ENCODE data around the gene CEMP1. TPM values are rescaled to one million over a fixed set of nuclear protein-coding genes. Genes with fewer than 3 reads are reported as not detected.
"Not testable (repeated sequence)": the region's sequence is repeated elsewhere in the genome, so short reads cannot be mapped to it uniquely, and the experiment has no call there.

CEMP1 gene
- total RNA-seq, 1 experiment from 2014 or later: not detected

DNA sequence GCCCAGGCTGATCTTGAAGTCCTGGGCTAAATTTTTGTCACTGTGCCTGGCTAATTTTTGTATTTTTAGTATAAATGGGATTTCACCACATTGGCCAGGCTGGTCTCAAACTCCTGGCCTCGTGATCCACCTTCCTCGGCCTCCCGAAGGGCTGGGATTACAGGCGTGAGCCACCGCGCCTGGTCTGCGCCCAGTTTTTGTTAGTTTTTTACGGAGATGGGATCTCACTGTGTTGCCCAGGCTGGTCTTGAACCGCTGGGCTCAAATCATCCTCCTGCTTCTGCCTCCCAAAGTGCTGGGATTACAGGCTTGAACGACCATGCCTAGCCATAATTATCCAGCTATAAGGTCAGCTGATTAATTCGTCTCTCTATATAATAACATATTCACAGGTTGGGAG, 2.7 kb upstream of the CEMP1 start:
- Histone ChIP-seq H3K23me2 (ENCODE audit: insufficient read length, low read depth, low read length, poor library complexity, severe bottlenecking) (peaks cover 10% of the 10 kb centered on the region), H2BK20ac (ENCODE audit: low read depth, low read length, poor library complexity, severe bottlenecking) (no peak overlapping the region), H2BK120ac (ENCODE audit: low read depth, low read length, poor library complexity, severe bottlenecking) (no peak overlapping the region), H3K4me2 (ENCODE audit: insufficient read depth, insufficient read length, low read length) (no peak overlapping the region), H4K8ac (replicated peaks; ENCODE audit: insufficient read length, low read depth, low read length) (no peak overlapping the region), H3K9ac (ENCODE audit: extremely low read depth, insufficient read length, low read length) (no peak overlapping the region), H2BK5ac (ENCODE audit: insufficient read length, low read length) (no peak overlapping the region), H3K79me1 (ENCODE audit: insufficient read depth, low read depth, low read length, poor library complexity, severe bottlenecking) (no peaks in the 10 kb centered on the region), H3K14ac (ENCODE audit: insufficient read depth, low read length) (no peak overlapping the region), H2BK15ac (ENCODE audit: low read depth, low read length) (no peak overlapping the region), H3K56ac (ENCODE audit: insufficient read length, low read depth, low read length) (no peak overlapping the region), H3K79me2 (ENCODE audit: insufficient read depth, low read length) (no peaks in the 10 kb centered on the region; the same call in 1 of the 2 replicates), H4K20me1 (ENCODE audit: control insufficient read depth, insufficient read depth, insufficient read length) (no peaks in the 10 kb centered on the region), H3K9me3 (ENCODE audit: control insufficient read depth, low read depth, low read length) (no peaks in the 10 kb centered on the region), H3T11ph (ENCODE audit: low read length) (no peak overlapping the region), H3K4ac (ENCODE audit: low read depth, low read length) (no peak overlapping the region), H4K91ac (ENCODE audit: insufficient read length, low read depth, low read length) (no peak overlapping the region), H2BK12ac (ENCODE audit: insufficient read length, low read depth, low read length) (no peak overlapping the region), H3K23ac (ENCODE audit: insufficient read length, low read depth, low read length) (no peak overlapping the region), H3K27me3 (ENCODE audit: insufficient read depth, low read length) (no peaks in the 10 kb centered on the region), H4K5ac (ENCODE audit: insufficient read length, low read depth, low read length) (no peak overlapping the region), H2AK5ac (ENCODE audit: insufficient read length, low read length) (no peak overlapping the region), H3K4me1 (ENCODE audit: insufficient read depth, low read length) (no peaks in the 10 kb centered on the region; the same call in 1 of the 2 replicates), H3K27ac (ENCODE audit: insufficient read length, low read depth, low read length) (no peak overlapping the region), H2AFZ (ENCODE audit: low read length) (no peak overlapping the region), H3K18ac (ENCODE audit: insufficient read length, low read depth, low read length) (no peak overlapping the region)
- peaks cover 7 to 18% of the 10 kb centered on the region in 2 experiments for H3K4me1 Mint-ChIP-seq
- H3K36me3 Mint-ChIP-seq (ENCODE audit: insufficient read depth in 1 of 3, low read depth in 3 of 3): peaks cover 0 to 11% (median 2%) of the 10 kb centered on the region in 3 experiments; a peak in 3 of 7 replicates
- no peak for DNase-seq
- TF ChIP-seq, protein P1, sequence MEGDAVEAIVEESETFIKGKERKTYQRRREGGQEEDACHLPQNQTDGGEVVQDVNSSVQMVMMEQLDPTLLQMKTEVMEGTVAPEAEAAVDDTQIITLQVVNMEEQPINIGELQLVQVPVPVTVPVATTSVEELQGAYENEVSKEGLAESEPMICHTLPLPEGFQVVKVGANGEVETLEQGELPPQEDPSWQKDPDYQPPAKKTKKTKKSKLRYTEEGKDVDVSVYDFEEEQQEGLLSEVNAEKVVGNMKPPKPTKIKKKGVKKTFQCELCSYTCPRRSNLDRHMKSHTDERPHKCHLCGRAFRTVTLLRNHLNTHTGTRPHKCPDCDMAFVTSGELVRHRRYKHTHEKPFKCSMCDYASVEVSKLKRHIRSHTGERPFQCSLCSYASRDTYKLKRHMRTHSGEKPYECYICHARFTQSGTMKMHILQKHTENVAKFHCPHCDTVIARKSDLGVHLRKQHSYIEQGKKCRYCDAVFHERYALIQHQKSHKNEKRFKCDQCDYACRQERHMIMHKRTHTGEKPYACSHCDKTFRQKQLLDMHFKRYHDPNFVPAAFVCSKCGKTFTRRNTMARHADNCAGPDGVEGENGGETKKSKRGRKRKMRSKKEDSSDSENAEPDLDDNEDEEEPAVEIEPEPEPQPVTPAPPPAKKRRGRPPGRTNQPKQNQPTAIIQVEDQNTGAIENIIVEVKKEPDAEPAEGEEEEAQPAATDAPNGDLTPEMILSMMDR (conservative IDR thresholded peaks at IDR 0.05): no peak
- no CpG with 5 or more reads among the region's 11 CpGs for WGBS (ENCODE audit: extremely low coverage, insufficient read length, low lambda C conversion rate)
- H3K27ac Mint-ChIP-seq: no peak overlapping the region
- peaks cover 0 to 2% of the 10 kb centered on the region in 2 experiments; a peak in 1 of 5 replicates for H3K9me3 Mint-ChIP-seq
- H3K27me3 Mint-ChIP-seq (ENCODE audit: low read depth): peaks cover 4% of the 10 kb centered on the region; the same call in 1 of the 2 replicates
- H3K4me3 Mint-ChIP-seq: peak overlapping the region; percentile 22 to 55; a peak in 2 of 5 replicates

DNA sequence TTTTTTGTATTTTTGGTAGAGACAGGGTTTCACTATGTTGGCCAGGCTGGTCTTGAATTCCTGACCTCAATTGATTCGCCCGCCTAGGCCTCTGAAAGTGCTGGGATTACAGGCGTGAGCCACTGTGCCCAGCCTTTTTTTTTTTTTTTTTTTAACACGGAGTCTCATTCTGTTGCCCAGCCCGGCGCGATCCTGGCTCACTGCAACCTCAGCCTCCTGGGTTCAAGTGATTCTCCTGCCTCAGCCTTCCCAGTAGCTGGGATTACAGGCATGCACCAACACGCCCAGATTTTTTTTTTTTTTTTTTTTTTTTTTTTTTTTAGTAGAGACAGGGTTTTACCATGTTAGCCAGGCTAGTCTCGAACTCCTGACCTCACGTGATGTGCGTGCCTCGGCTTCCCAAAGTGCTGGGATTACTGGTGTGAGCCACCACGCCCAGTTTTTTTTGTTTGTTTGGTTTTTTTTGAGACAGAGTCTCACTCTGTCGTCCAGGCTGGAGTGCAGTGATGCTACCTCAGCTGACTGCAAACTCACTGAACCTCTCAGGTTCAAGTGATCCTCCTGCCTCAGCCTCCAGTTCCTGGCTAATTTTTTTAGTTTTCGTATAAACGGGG, 2.0 kb upstream of the CEMP1 start:
- H4K91ac ChIP-seq (ENCODE audit: insufficient read length, low read depth, low read length); H3K18ac ChIP-seq (ENCODE audit: insufficient read length, low read depth, low read length); H3K4ac ChIP-seq (ENCODE audit: low read depth, low read length); H3K4me1 ChIP-seq (ENCODE audit: insufficient read depth, low read length); H3K56ac ChIP-seq (ENCODE audit: insufficient read length, low read depth, low read length); H3K79me1 ChIP-seq (ENCODE audit: insufficient read depth, low read depth, low read length, poor library complexity, severe bottlenecking); H2BK5ac ChIP-seq (ENCODE audit: insufficient read length, low read length); H3T11ph ChIP-seq (ENCODE audit: low read length); H2AFZ ChIP-seq (ENCODE audit: low read length); H2BK20ac ChIP-seq (ENCODE audit: low read depth, low read length, poor library complexity, severe bottlenecking); H3K27me3 ChIP-seq (ENCODE audit: insufficient read depth, low read length); H3K27ac ChIP-seq (ENCODE audit: insufficient read length, low read depth, low read length); H4K20me1 ChIP-seq (ENCODE audit: control insufficient read depth, insufficient read depth, insufficient read length); H2BK12ac ChIP-seq (ENCODE audit: insufficient read length, low read depth, low read length); H3K9me3 Mint-ChIP-seq; H4K5ac ChIP-seq (ENCODE audit: insufficient read length, low read depth, low read length); H3K23me2 ChIP-seq (ENCODE audit: insufficient read length, low read depth, low read length, poor library complexity, severe bottlenecking); H3K27me3 Mint-ChIP-seq (ENCODE audit: low read depth); H4K8ac ChIP-seq (replicated peaks; ENCODE audit: insufficient read length, low read depth, low read length); H2BK120ac ChIP-seq (ENCODE audit: low read depth, low read length, poor library complexity, severe bottlenecking); H2AK5ac ChIP-seq (ENCODE audit: insufficient read length, low read length); H3K9me3 ChIP-seq (ENCODE audit: control insufficient read depth, low read depth, low read length); H3K9ac ChIP-seq (ENCODE audit: extremely low read depth, insufficient read length, low read length); H3K14ac ChIP-seq (ENCODE audit: insufficient read depth, low read length); H3K23ac ChIP-seq (ENCODE audit: insufficient read length, low read depth, low read length); H2BK15ac ChIP-seq (ENCODE audit: low read depth, low read length); H3K79me2 ChIP-seq (ENCODE audit: insufficient read depth, low read length): not testable (repeated sequence)
- WGBS (ENCODE audit: extremely low coverage, insufficient read length, low lambda C conversion rate): no CpG with 5 or more reads among the region's 16 CpGs
- H3K36me3 Mint-ChIP-seq (ENCODE audit: insufficient read depth in 1 of 3, low read depth in 3 of 3): peaks cover 0 to 11% (median 2%) of the 10 kb centered on the region in 3 experiments; a peak in 3 of 7 replicates
- H3K4me2 ChIP-seq (ENCODE audit: insufficient read depth, insufficient read length, low read length): peak overlapping the region; percentile 78
- H3K4me1 Mint-ChIP-seq: peaks cover 4 to 14% of the 10 kb centered on the region in 2 experiments
- H3K27ac Mint-ChIP-seq: peak overlapping the region in 1 of 3 experiments; percentile 72; a peak in 1 of 7 replicates
- DNase-seq: peak; percentile 15
- H3K4me3 Mint-ChIP-seq: peak overlapping the region; percentile 79 to 98
